CD4-positive, alpha-beta T cell treated with Interferon gamma for 1 hour (primary cell): ENCODE results near the gene CCDC86.

Experiments
- DNase-seq: peaks from one replicate; pipeline ENCODE4 v3.0.0-alpha.2; 2020

CCDC86 gene

GRCh38 chr11:60831501-60832079 lies 10.3 kb upstream of the CCDC86 start:
- no peak for DNase-seq

GRCh38 chr11:60834742-60835533 lies 7.0 kb upstream of the CCDC86 start:
- no peak for DNase-seq

GRCh38 chr11:60835534-60835846 lies 6.4 kb upstream of the CCDC86 start:
- DNase-seq = no peak

- DNase-seq = no peak
Observed at GRCh38 chr11:60836866-60837515, 4.9 kb upstream of the CCDC86 start.

GRCh38 chr11:60838132-60838531 lies 3.8 kb upstream of the CCDC86 start:
- DNase-seq = no peak

GRCh38 chr11:60840470-60841430 lies 1.2 kb upstream of the CCDC86 start:
- DNase-seq = no peak

- DNase-seq = no peak
Observed at GRCh38 chr11:60842668-60843600, 1.0 kb downstream of the CCDC86 start.

GRCh38 chr11:60844045-60844869 lies 2.3 kb downstream of the CCDC86 start:
- DNase-seq = no peak

- no peak for DNase-seq
Observed at GRCh38 chr11:60844870-60845221, 2.9 kb downstream of the CCDC86 start.

- no peak for DNase-seq
Observed at GRCh38 chr11:60845338-60845737, 3.4 kb downstream of the CCDC86 start.

GRCh38 chr11:60847281-60847680 lies 5.4 kb downstream of the CCDC86 start:
- no peak for DNase-seq

- DNase-seq = no peak
Observed at GRCh38 chr11:60847896-60848295, 6.0 kb downstream of the CCDC86 start.

- DNase-seq = no peak
Observed at GRCh38 chr11:60848714-60849151, 6.8 kb downstream of the CCDC86 start.

- no peak for DNase-seq
Observed at GRCh38 chr11:60849641-60850520, 8.0 kb downstream of the CCDC86 start.

- DNase-seq = no peak
Observed at GRCh38 chr11:60851327-60852104, 9.6 kb downstream of the CCDC86 start.

- no peak for DNase-seq
Observed at GRCh38 chr11:60852117-60852981, 10.4 kb downstream of the CCDC86 start.

- no peak for DNase-seq
Observed at GRCh38 chr11:60852982-60853950, 11.4 kb downstream of the CCDC86 start.
